Measurements from ENCODE around the gene TBC1D26.
A peak's percentile ranks its signal among the peaks of the same experiment; 100 is the strongest.
"Not testable (repeated sequence)": the region's sequence is repeated elsewhere in the genome, so short reads cannot be mapped to it uniquely, and the experiment has no call there.

The TBC1D26 gene

GRCh38 chr17:15731900-15732299, at the start of gene TBC1D26:
TSS of gene TBC1D26 (plus strand) at chr17:15732283. CDS start at chr17:15735349, 3,066 bp downstream.
- DNase-seq = not testable (repeated sequence)

- DNase-seq = not testable (repeated sequence)
Measured at GRCh38 chr17:15683135-15683534, 48.9 kb upstream of the TBC1D26 start.

- not testable (repeated sequence) for DNase-seq
Measured at GRCh38 chr17:15683824-15684478, 48.1 kb upstream of the TBC1D26 start, which contains the start of gene TRIM16. TSS of gene TRIM16 (minus strand) at chr17:15684311. CDS start at chr17:15651609, 32,702 bp downstream.

GRCh38 chr17:15687494-15687893, 44.6 kb upstream of the TBC1D26 start:
- DNase-seq = not testable (repeated sequence)

- not testable (repeated sequence) for DNase-seq
Measured at GRCh38 chr17:15698967-15699366, 33.1 kb upstream of the TBC1D26 start.

GRCh38 chr17:15699413-15699924, 32.6 kb upstream of the TBC1D26 start, which contains the start of gene ZNF286A:
TSS of gene ZNF286A (plus strand) at chr17:15699752. CDS start at chr17:15700330, 578 bp downstream.
- DNase-seq = peak; percentile 87

- not testable (repeated sequence) for DNase-seq
Measured at GRCh38 chr17:15699937-15700336, 32.1 kb upstream of the TBC1D26 start.

- DNase-seq = not testable (repeated sequence)
Measured at GRCh38 chr17:15704239-15704638, 27.8 kb upstream of the TBC1D26 start.

- DNase-seq = not testable (repeated sequence)
Measured at GRCh38 chr17:15704813-15705212, 27.3 kb upstream of the TBC1D26 start.

- not testable (repeated sequence) for DNase-seq
Measured at GRCh38 chr17:15708879-15709278, 23.2 kb upstream of the TBC1D26 start.

- not testable (repeated sequence) for DNase-seq
Measured at GRCh38 chr17:15716601-15717563, 15.2 kb upstream of the TBC1D26 start.

GRCh38 chr17:15730535-15730934, 1.5 kb upstream of the TBC1D26 start:
- DNase-seq = not testable (repeated sequence)

- DNase-seq = not testable (repeated sequence)
Measured at GRCh38 chr17:15733174-15733789, 1.2 kb downstream of the TBC1D26 start.

GRCh38 chr17:15736578-15736977, 4.5 kb downstream of the TBC1D26 start:
- not testable (repeated sequence) for DNase-seq

- DNase-seq = no peak
Measured at GRCh38 chr17:15738066-15738465, 6.0 kb downstream of the TBC1D26 start.

- not testable (repeated sequence) for DNase-seq
Measured at GRCh38 chr17:15739259-15739658, 7.2 kb downstream of the TBC1D26 start.

- not testable (repeated sequence) for DNase-seq
Measured at GRCh38 chr17:15740041-15740440, 8.0 kb downstream of the TBC1D26 start.

- DNase-seq = no peak
Measured at GRCh38 chr17:15740570-15741120, 8.6 kb downstream of the TBC1D26 start.

GRCh38 chr17:15741624-15742023, 9.5 kb downstream of the TBC1D26 start:
- DNase-seq = no peak

- no peak for DNase-seq
Measured at GRCh38 chr17:15742051-15742795, 10.1 kb downstream of the TBC1D26 start.

GRCh38 chr17:15742921-15743320, 10.8 kb downstream of the TBC1D26 start:
- no peak for DNase-seq
